GM21381 (cell line): ENCODE data around the gene PSMB9.

Experiments
- ATAC-seq: cut with Tn5 transposase; IDR thresholded peaks from one replicate; pipeline ENCODE4 v1.9.1; 2021; ENCODE audit warnings: mild to moderate bottlenecking, moderate library complexity; ENCODE audit not compliant: unreplicated experiment

The PSMB9 gene

DNA sequence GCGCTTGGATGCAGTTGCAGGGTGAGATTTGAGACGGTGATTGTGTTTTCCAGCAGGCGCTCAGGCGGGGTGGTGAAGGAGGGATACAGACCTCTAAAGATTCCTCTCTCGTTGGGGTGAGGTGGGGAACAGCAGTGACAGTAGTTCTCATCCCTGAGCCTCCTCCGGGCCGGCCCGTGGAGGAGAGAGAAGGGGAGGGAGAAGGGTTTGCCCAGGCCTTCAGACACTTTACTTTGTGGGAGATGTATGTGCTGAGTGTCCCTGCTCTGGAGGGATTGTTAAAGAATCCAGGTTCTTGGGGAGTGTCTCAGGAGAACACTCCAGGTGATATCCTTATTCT lies 41.0 kb downstream of the PSMB9 start:
- ATAC-seq: peak; percentile 4

DNA sequence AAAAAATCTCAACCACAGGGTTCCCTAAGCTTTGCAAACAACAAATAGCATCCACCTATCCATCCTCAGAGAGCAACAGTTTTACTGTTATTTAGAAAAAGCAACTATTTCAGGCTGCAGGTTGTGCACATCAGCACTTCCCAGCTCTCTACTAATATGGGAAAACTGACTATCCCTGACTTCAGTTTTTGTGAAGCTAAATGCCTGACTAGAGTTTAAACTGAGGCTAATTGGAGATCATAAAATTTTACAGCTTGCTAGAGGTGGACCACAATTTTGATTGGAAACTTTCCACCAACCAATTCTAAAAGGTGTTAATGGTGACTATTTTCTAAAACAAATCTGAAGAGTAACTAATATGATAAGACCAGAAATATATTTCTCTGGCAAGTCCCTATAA lies 50.0 kb downstream of the PSMB9 start:
- ATAC-seq: no peak

DNA sequence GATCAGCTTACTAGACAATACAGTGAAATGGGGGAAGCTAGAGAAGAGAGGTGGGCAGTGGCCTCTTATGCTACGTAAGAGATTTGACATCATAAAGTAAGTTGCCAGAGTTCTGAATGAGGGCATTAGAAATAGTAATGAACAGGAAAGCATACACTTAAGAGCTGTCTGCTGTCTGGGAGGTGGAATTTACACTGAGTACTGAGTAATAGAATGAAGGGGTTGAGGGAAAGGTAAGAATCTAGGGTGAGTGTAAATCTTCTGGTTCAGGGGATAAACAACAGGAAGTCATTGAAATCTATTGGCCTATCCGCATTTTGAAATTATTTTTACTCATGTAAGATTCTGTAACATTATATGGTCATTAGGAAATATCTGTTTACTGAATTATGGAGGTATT lies 51.1 kb downstream of the PSMB9 start:
- no peak for ATAC-seq

DNA sequence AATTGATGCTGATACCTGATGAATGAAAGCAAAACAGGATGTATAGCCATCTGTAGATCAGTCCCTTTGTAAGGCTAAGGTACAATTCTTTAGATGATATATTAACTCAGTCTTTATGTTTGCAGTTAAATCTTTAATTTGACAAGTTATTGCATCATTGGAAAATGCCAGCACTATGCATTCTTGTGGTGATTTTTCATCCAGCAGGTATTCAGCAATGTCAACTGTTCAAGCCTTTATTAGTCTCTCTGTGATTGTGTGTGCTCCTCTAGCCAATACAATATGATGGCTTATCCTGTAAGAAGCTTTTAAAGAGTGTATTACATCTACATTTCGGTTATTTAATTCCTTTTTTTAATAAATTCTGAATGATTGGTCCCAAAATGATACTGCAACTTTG lies 52.5 kb downstream of the PSMB9 start:
- ATAC-seq: no peak

DNA sequence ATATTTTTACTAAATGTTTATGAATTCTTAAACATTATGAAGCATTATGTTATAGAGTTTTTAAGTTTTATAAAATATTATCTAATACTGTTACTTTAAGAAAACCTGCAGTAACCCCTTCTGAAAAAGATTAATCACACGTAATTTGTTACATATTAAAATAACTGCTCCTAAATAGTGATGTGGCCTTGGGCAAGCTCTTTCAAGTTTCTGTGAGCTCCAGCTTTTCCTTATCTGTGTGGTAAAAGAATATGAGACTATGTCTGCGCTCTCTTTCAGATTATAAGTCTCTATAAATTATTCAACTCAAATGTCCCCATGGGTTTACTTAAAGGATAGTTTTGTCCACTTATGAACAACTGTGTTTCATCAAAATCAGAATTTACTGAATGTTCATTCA lies 54.9 kb downstream of the PSMB9 start:
- ATAC-seq: no peak
